ENCODE measurements around the gene TACR2. TPM values are rescaled to one million over a fixed set of nuclear protein-coding genes. Genes with fewer than 3 reads are reported as not detected.

The TACR2 gene
- total RNA-seq, 1 donor from 2014 or later, result 0.90 TPM

GRCh38 chr10:69353977-69354635 lies 62.6 kb downstream of the TACR2 start:
- ATAC-seq (no peak), DNase-seq (no peak)
- Histone ChIP-seq H3K27ac (no peak overlapping the region), H3K27me3 (no peaks in the 10 kb centered on the region), H3K9me3 (no peaks in the 10 kb centered on the region), H3K4me1 (peaks cover 9% of the 10 kb centered on the region), H3K4me3 (no peak overlapping the region), H3K36me3 (no peaks in the 10 kb centered on the region)
- TF ChIP-seq CTCF (IDR thresholded peaks at IDR 0.05), result no peak
- intact Hi-C loops (cut with DNase I), result no loop called here

Other genes starting within 250 kb of the TACR2 start
- 21.0 TPM for gene SUPV3L1, start 236.7 kb downstream of the TACR2 start, total RNA-seq
- 9.6 TPM for gene HKDC1, start 196.6 kb downstream of the TACR2 start, total RNA-seq
- gene HK1, start 138.4 kb downstream of the TACR2 start, total RNA-seq, result 84.0 TPM
- 47.3 TPM for gene TSPAN15, start 34.5 kb upstream of the TACR2 start, total RNA-seq
- not detected for gene NEUROG3, start 156.5 kb upstream of the TACR2 start, total RNA-seq
- gene FAM241B, start 213.3 kb upstream of the TACR2 start, total RNA-seq, result 5.2 TPM

Measured in upper lobe of right lung (tissue), 1 donor.